HCT116 (cell line): ENCODE measurements around the gene LRRC34. TPM values are rescaled to one million over a fixed set of nuclear protein-coding genes. Genes with fewer than 3 reads are reported as not detected.

Experiments used
- ATAC-seq: fragments of 200-7000 bp; cut with Tn5 transposase; 2 replicates; pipeline ENCODE4 v1.9.1; 2020; ENCODE audit warnings: mild to moderate bottlenecking, moderate library complexity
- BruUV-seq: library from RNA; stranded (reverse); fragments of 400-500 nt; replicated peaks from 2 replicates; lab custom pipeline; 2021; lab: Mats Ljungman, UMichigan
- CTCF ChIA-PET: fragments of 300-600 bp; sonication (Branson Sonifier 250); formaldehyde crosslinking; loops from one replicate; lab custom pipeline; 2021; ENCODE audit warnings: antibody characterized with exemption; lab: Charles Lee
- POLR2A ChIA-PET: fragments of 300-600, 350-600 bp; sonication (Branson Sonifier 250); formaldehyde crosslinking; loops from one replicate; lab custom pipeline; 2021; ENCODE audit warnings: antibody characterized with exemption; lab: Charles Lee
- RAD21 ChIA-PET, 2 experiments: fragments of 300-600 bp; sonication (Branson Sonifier 250); formaldehyde crosslinking; loops; one replicate each; lab custom pipeline; 2023; ENCODE audit warnings: low total read pairs in 2 of 2; ENCODE audit not compliant: uncharacterized antibody in 2 of 2, unreplicated experiment in 2 of 2, low non-redundant PET in 1 of 2; lab: Charles Lee
- DNase-seq: peaks from one replicate; pipeline ENCODE4 v3.0.0-alpha.2; 2010; ENCODE audit warnings: low read depth, low spot score
- H2AFZ ChIP-seq: fragments of 200-600 bp; shearing (Covaris generic), sonication (generic); 2 replicates; pipeline ENCODE4 v1.6.1; 2017; ENCODE audit warnings: low read depth, mixed run types, mixed read lengths, antibody characterized with exemption, low read length; ENCODE audit not compliant: poor library complexity, severe bottlenecking
- H3K27ac ChIP-seq: 2 replicates; pipeline ENCODE4 v1.5.1; 2012; ENCODE audit warnings: low read depth, low read length
- H3K27me3 ChIP-seq: fragments of 200-600 bp; sonication (generic); 2 replicates; pipeline ENCODE4 v1.6.1; 2016; ENCODE audit warnings: mixed run types, low read length, mixed read lengths; ENCODE audit not compliant: insufficient read depth
- H3K36me3 ChIP-seq, 2 experiments: fragments of 200-500 bp in 1 of 2; fragments of 200-600 bp in 1 of 2; sonication (Bioruptor generic) in 1 of 2; sonication (generic) in 1 of 2; 2 replicates each; pipeline versions ENCODE4 v1.5.1 to v1.6.1; 2014 to 2016; ENCODE audit warnings: low read length in 2 of 2, inconsistent platforms in 1 of 2, mixed read lengths in 1 of 2, mixed run types in 1 of 2; ENCODE audit not compliant: insufficient read depth in 2 of 2, control insufficient read depth in 1 of 2
- H3K4me1 ChIP-seq, 2 experiments: fragments of 200-600 bp in 1 of 2; sonication (generic) in 1 of 2; 2 replicates each; pipeline versions ENCODE4 v1.5.1 to v1.6.1; 2012 to 2017; ENCODE audit warnings: low read length in 2 of 2, inconsistent platforms in 1 of 2, mild to moderate bottlenecking in 1 of 2, mixed read lengths in 1 of 2, mixed run types in 1 of 2, moderate library complexity in 1 of 2; ENCODE audit not compliant: insufficient read depth in 2 of 2, control insufficient read depth in 1 of 2
- H3K4me2 ChIP-seq: fragments of 200-600 bp; sonication (generic); 2 replicates; pipeline ENCODE4 v1.6.1; 2017; ENCODE audit warnings: mixed run types, low read length, mixed read lengths
- H3K4me3 ChIP-seq, 2 experiments: fragments of 200-600 bp in 1 of 2; sonication (generic) in 1 of 2; replicated peaks in 1 of 2; 2 replicates each; pipeline ENCODE4 v1.5.1; 2011 to 2016; ENCODE audit warnings: low read length in 2 of 2, control low read depth in 1 of 2, low read depth in 1 of 2, mild to moderate bottlenecking in 1 of 2, mixed read lengths in 1 of 2, mixed run types in 1 of 2
- H3K79me2 ChIP-seq: fragments of 200-600 bp; sonication (generic); 2 replicates; pipeline ENCODE4 v1.6.1; 2017; ENCODE audit warnings: mild to moderate bottlenecking, mixed run types, low read length, moderate library complexity, mixed read lengths; ENCODE audit not compliant: insufficient read depth
- H3K9ac ChIP-seq: fragments of 200-600 bp; sonication (generic); 2 replicates; pipeline ENCODE4 v1.6.1; 2016; ENCODE audit warnings: low read length, mixed read lengths
- H3K9me2 ChIP-seq: fragments of 200-600 bp; sonication (generic), shearing (Covaris generic); 2 replicates; pipeline ENCODE4 v1.6.1; 2017; ENCODE audit warnings: mixed run types, mild to moderate bottlenecking, moderate library complexity; ENCODE audit not compliant: insufficient read depth
- H3K9me3 ChIP-seq, 2 experiments: fragments of 200-500 bp in 1 of 2; fragments of 200-600 bp in 1 of 2; sonication (Bioruptor generic) in 1 of 2; sonication (generic) in 1 of 2; 2 replicates each; pipeline ENCODE4 v1.6.1; 2014 to 2017; ENCODE audit warnings: low read length in 2 of 2, mixed read lengths in 2 of 2, inconsistent platforms in 1 of 2, low read depth in 1 of 2, mild to moderate bottlenecking in 1 of 2, mixed run types in 1 of 2, moderate library complexity in 1 of 2; ENCODE audit not compliant: control insufficient read depth in 1 of 2, insufficient read depth in 1 of 2
- H4K20me1 ChIP-seq: fragments of 200-600 bp; sonication (generic), shearing (Covaris generic); 2 replicates; pipeline ENCODE4 v1.6.1; 2017; ENCODE audit warnings: mixed run types, mild to moderate bottlenecking, moderate library complexity; ENCODE audit not compliant: insufficient read depth
- FOSL1 ChIP-seq: IDR thresholded peaks from 2 replicates; pipeline ENCODE4 v1.6.1; 2012; ENCODE audit warnings: low read depth
- POLR2A ChIP-seq: IDR thresholded peaks from 2 replicates; pipeline ENCODE4 v1.7.0; 2011; ENCODE audit warnings: borderline replicate concordance; ENCODE audit not compliant: insufficient read depth, insufficient read length; ENCODE audit errors: extremely low read depth
- REST ChIP-seq: IDR thresholded peaks from 2 replicates; pipeline ENCODE4 v1.6.1; 2012; ENCODE audit warnings: low read depth
- SIN3A ChIP-seq: IDR thresholded peaks from 2 replicates; pipeline ENCODE4 v1.6.1; 2012; ENCODE audit warnings: low read depth
- intact Hi-C: fragments of 100-400 bp; cut with micrococcal nuclease; formaldehyde crosslinking; loops from 2 replicates; pipeline ENCODE4 v1.10.0; 2022
- total RNA-seq: library from RNA; stranded (reverse); gene quantifications from one replicate; pipeline ENCODE4 v1.2.1, GENCODE V29; 2021; ENCODE audit not compliant: unreplicated experiment

Gene LRRC34
- total RNA-seq, 1 experiment from 2014 or later, result not detected

GRCh38 chr3:169847896-169848295, 35.2 kb upstream of the LRRC34 start (continued):
- no peak for TF ChIP-seq REST

DNA sequence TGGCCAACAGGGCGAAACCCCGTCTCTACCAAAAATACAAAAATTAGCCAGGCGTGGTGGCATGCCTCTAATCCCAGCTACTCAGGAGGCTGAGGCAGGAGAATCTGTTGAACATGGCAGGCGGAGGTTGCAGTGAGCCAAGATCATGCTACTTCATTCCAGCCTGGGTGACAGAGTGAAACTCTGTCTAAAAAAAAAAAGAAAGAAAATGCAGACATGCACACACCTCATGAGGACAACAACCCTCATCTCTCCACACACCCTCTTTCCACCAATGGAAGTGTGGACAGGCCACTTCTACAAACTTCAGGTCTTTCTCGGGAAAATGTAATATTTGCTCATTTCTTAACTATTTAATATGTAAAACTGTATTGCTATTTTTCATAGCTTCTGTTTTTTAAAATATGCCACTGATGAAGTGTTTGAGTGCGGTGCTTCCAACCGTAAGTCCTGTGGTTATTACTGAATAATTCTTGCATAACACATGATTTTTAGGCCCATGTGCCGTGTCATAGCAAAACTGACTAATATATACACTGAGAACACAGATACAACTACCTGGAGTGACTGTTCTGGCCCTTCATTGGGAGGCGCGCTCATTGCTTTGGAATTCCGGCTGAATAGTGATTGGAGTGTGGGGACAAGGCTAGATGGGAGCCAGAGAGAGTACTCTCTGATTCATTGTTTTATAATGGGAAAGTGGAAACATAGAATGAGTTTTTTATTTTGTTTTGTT, 33.9 kb upstream of the LRRC34 start:
- Histone ChIP-seq H3K4me1 (peaks cover 0 to 7% of the 10 kb centered on the region in 2 experiments; a peak in 2 of 4 replicates), H3K9me3 (no peaks in the 10 kb centered on the region), H4K20me1 (no peaks in the 10 kb centered on the region), H3K79me2 (no peaks in the 10 kb centered on the region), H3K4me2 (peak overlapping the region; percentile 8; the same call in 1 of the 2 replicates), H2AFZ (no peak overlapping the region), H3K9ac (no peak overlapping the region)
- ChIA-PET RAD21 (no interaction called here), POLR2A (no interaction called here)
- peak; percentile 8 for DNase-seq
- BruUV-seq, result no TSS peak
- intact Hi-C loops, result no loop called here
- TF ChIP-seq POLR2A (no peak), SIN3A (no peak), FOSL1 (0 out of 2 replicates have a peak, but pooled peaks have one; percentile 8)
- TF ChIP-seq, all 23 proteins: peak for 1
- no peak overlapping the region for H3K27ac ChIP-seq
- CTCF ChIA-PET, result no interaction called here
- no peaks in the 10 kb centered on the region for H3K27me3 ChIP-seq
- ATAC-seq, result peak; percentile 72; the same call in 1 of the 2 replicates
- H3K9me2 ChIP-seq, result no peaks in the 10 kb centered on the region
- H3K4me3 ChIP-seq, result no peak overlapping the region
- H3K36me3 ChIP-seq, result no peaks in the 10 kb centered on the region
